CD4-positive, alpha-beta T cell treated with Interferon gamma for 1 hour (primary cell): ENCODE data around the gene SHISA7.
"Not testable (repeated sequence)": the region's sequence is repeated elsewhere in the genome, so short reads cannot be mapped to it uniquely, and the experiment has no call there.

ENCODE experiments used
- DNase-seq: peaks from one replicate; pipeline ENCODE4 v3.0.0-alpha.2; 2020

Gene SHISA7

DNA sequence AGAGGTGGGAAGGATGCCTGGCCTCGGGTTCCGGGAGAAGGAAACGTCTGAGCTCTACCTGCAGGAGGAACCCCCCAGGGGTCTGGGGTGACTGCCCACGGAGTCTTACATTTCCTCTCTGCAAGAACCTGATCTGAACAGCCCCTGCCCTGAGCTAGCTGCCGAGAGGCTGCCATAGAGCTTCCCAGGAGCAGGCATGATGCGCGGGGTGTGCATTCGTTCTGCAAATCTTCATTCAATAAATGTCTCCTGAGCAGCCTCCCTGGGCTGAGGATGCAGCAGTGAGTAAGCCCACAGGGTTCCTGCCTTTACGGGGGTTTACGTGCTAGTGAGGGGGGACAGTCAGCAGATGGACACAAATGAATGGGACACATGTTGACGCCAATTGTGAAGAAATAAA lies 1.5 kb upstream of the SHISA7 start:
- no peak for DNase-seq

GRCh38 chr19:55443824-55444480 lies 852 bp upstream of the SHISA7 start:
- DNase-seq, result no peak

DNA sequence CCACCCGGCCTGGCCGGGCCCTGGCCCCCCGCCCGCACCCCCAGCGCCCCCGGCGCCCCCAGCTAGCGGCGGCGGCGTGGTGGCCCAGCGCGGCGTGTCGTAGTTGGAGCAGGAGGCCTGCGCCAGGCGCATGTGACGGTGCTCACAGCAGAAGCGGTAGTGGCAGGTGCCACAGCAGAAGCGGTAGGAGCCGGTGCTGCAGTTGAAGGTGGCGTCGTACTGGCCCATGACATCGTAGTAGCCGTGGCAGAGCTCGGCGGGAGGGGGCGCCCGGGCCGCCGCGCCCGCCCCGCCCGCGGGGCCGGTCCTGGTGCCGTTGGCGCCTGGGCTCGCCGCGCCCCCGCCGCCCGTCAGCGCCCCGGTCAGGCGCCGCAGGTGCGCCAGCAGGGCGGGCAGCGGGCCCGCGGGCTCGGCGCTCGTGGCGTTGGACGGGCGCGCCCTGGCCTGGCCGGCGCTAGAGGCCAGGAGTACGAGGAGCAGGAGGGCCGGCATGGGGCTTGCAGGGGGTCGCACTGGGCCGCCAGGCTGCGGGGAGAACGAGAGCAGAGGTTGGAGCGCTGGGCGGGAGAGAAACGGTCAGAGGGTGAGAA lies 633 bp downstream of the SHISA7 start:
- no peak for DNase-seq

- DNase-seq, result no peak
Measured at GRCh38 chr19:55441692-55442321, 1.3 kb downstream of the SHISA7 start.

DNA sequence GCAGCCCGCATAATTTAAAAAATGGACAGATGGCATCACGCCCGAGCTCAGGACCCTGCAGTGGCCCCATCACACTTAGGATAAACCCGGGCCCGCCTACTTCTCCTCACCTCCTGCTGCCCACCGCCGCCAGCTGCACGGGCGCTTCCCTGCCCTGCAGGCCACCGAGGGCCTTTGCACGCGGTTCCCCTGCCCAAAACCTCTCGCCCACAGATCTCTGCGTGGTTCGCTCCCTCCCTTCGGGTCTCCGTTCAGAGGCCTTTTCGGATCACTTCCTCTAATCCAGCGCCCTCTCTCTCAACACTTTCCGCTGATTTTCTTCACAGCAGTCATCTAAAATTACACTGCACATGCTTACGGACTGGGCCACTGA lies 1.8 kb downstream of the SHISA7 start:
- DNase-seq, result no peak

DNA sequence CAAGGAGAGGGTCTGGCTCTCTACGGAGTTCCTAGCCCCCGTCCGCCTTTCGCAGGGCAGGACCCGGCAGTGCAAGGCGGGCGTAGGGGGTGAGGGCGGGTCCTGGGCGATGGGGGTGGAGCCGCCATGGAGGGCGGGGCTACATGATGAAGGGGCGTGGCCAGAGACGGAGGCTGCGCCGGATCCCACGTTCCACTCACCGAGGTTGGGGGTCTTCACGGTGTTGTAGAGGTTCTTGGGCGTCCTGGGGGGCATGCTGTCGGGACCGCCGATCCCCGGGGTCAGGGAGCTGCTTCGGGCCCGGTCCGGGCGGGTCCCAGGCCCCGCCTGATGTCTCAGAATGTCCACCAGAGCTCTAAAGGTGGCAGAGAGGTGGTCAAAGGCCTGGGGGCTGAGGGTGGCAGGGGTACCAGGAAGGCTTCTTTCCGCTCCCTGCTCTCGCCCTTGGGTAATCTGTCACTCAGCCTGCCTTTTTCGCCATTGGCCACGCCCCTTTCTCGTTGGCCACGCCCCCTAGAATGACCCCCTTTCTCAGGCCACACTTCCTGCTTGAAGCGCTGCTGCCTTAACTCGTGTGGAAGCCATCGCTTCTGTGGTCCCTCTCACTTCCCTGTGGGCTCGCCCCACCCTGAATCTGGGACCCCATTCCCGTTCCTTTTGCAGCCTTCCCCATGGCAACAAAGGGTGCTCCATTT lies 2.5 kb downstream of the SHISA7 start:
- no peak for DNase-seq

DNA sequence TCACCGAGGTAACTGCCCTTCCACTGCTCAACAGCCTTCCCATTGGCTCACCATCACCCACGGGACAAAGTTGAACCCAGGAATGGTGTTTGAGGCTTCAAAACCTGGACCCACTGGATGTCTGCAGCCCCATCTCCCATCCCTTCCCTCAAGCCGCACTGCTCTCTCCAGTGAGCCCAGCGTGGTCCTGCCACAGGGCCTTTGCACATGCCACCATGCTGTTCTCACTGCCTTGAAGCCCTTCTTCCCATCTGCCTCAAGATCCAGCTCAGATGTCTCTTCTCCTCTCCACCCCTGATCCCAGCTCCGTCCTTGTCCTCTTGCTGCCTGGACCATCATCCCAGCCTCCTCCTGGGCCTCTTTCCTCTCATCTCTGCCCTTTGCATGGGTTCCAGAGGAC lies 4.0 kb downstream of the SHISA7 start:
- DNase-seq, result no peak

DNA sequence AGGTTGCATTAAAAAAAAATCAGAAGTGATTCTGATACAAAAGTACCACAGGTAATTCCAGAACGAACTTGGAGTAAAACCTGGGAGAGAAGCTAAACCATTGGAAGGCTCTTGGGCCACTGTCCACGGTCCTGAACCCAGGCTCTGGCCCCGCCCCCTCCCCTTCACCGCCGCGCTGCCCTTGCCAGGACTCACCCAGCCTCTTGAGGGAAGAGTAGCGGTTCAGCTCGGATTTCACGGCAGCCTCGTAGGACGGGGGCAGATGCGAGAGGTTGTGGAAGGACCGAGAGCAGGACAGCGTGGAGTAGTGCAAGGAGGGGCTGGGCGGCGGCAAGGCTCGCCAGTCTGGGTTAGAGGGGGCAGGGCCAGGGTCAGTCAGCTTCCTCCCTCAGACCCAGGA lies 5.7 kb downstream of the SHISA7 start:
- DNase-seq, result no peak

GRCh38 chr19:55436847-55437246 lies 6.3 kb downstream of the SHISA7 start:
- DNase-seq, result no peak

DNA sequence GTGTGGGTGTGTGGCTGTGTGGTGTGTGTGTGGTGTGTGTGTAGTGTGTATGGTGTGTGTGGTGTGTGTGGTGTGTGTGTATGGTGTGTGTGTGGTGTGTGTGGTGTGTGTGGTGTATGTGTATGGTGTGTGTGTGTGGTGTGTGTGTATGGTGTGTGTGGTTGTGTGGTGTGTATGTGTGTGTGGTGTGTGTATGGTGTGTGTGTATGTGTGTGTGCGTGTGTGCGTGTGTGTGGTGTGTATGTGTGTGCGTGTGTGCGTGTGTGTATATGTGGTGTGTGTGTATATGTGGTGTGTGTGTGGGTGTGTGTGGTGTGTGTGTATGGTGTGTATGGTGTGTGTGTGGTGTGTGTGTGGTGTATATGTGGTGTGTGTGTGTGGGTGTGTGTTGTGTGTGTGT lies 8.1 kb downstream of the SHISA7 start:
- no peak for DNase-seq

DNA sequence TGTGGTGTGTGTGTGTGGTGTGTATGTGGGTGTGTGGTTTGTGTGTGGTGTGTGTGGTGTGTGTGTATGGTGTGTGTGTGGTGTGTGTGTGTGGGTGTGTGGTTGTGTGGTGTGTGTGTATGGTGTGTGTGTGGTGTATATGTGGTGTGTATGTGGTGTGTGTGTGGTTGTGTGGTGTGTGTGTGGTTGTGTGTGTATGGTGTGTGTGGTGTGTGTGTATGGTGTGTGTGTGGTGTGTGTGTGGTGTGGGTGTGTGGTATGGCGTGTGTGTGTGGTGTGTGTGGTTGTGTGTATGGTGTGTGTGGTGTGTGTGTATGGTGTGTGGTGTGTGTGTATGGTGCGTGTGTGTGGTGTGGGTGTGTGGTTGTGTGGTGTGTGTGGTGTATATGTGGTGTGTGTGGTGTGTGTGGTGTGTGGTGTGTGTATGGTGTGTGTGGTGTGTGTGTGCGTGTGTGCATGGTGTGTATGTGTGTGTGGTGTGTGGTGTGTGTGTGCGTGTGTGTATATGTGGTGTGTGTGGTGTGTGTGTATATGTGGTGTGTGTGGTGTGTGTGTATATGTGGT lies 8.7 kb downstream of the SHISA7 start:
- no peak for DNase-seq

- no peak for DNase-seq
Measured at GRCh38 chr19:55433292-55433691, 9.8 kb downstream of the SHISA7 start.

GRCh38 chr19:55432241-55432959 lies 10.7 kb downstream of the SHISA7 start:
- no peak for DNase-seq

- DNase-seq, result no peak
Measured at GRCh38 chr19:55431183-55431582, 11.9 kb downstream of the SHISA7 start.

DNA sequence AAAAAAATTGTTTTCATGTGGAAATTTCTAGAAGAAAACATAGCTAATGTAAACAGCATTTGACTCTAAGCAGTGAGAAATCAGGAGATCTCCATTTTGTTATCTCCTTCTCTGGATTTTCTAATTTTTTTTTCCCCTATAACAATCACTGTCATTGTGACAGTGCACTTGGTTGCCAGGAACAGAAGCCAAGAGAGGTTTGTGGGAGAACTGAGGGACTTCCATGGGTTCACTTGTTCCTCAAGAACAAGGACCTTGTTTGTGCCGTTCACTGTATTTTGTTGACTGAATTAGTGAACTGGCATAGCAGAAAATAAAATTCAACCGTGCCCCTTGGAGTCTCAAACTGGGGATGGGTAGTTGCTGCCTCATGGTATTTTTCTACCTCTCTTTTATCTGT lies 17.1 kb downstream of the SHISA7 start:
- DNase-seq, result no peak

DNA sequence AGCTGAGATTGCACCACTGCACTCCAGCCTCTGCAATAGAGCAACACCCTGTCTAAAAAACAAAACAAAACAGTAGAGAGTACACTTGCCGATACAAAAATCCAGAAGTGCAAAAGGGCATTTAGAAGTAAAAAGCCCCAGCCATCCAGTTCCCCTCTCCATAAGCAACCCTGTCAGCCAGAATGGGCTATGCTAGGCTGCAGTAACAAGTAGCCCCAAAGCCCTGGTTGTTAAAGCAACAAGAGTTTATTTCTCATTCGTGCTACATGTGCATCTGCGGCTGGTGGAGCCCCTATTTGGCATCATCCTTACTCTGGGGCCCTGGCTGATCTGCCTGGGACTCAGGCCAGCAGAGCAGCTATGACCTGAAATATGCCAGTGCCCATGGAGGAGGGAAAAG lies 18.6 kb downstream of the SHISA7 start:
- no peak for DNase-seq

DNA sequence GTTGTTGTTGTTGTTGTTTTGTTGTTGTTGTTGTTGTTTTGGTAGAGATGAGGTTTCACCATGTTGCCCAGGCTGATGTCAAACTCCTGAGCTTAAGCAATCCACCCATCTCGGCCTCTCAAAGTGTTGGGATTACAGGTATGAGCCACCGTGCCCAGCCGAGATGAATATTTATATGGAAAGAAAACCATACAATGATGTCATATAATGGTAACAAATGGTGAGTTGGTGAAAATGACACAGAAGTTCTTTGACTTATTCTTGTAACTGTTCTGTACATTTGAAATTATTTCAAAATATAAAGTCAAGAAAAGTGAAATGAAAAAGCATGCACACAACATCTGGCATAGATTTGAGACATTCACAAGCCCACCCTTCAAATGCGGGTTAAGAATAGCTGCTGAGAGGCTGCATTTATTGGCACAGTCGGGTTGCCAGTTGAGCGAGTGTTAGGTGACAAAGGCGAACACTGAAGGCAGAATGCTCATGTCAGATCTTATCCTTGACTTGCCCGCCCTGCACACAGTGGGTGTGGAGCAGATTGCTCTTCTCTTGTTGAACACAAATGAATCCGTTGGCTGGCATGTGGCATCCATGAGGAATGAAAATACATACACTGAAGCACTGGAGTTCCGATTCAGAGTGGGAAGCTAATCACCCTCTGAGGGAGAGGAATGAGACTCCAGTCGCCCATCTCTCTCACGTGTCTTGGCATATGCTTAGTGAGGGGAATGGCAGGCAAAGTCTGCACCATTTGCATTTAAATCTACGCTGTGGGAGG lies 19.7 kb downstream of the SHISA7 start:
- no peak for DNase-seq

DNA sequence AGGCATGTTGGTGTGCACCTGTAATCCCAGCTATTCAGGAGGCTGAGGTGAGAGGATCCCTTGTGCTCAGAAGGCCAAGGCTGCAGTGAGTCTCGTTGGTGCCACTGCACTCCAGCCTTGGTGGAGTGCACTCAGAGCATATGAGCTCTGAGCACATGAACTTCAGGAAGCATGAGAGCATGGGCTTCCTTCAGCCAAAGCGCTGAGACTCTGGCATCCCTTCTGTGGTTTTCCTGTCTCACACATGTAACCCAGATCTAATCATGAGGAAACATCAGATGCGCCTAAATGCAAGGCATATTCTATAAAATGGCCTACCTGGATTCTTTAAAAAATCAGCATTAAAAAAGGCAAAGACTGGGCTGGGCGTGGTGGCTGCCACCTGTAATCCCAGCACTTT lies 21.8 kb downstream of the SHISA7 start:
- not testable (repeated sequence) for DNase-seq

- no peak for DNase-seq
Measured at GRCh38 chr19:55419624-55420236, 23.4 kb downstream of the SHISA7 start.

- no peak for DNase-seq
Measured at GRCh38 chr19:55419103-55419502, 24.0 kb downstream of the SHISA7 start.

GRCh38 chr19:55418185-55418584 lies 24.9 kb downstream of the SHISA7 start:
- peak; percentile 47 for DNase-seq

DNA sequence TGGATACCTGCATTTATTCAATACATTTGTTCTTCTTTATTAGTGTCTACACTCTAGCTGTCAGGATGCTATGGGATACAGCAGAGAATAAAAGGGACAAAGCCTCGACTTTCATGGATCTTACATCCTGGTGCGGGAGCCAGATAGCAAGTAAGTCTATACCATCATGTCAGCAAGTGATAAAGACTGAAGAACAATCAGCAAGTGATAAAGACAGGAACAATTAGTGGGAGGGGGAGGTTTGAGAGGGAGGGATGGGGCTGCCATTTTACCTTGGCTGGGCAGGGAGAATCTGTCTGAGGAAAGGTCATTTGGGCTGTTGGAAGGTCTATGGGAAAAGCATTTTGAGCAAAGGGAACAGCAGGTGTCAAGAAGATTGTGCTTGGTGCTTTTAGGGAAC lies 32.9 kb downstream of the SHISA7 start:
- no peak for DNase-seq
